SH-SY5Y (cell line): Measurements from ENCODE around the gene KTI12.

Experiments used
- GATA2 ChIP-seq: IDR thresholded peaks from 2 replicates; pipeline ENCODE4 v1.6.1; 2011; ENCODE audit warnings: mild to moderate bottlenecking, low read depth, low read length
- GATA3 ChIP-seq: IDR thresholded peaks from 2 replicates; pipeline ENCODE4 v1.6.1; 2011; ENCODE audit warnings: low read depth, mild to moderate bottlenecking, low read length, moderate library complexity

GRCh38 chr1:52056937-52057231 is 23.3 kb upstream of the KTI12 start:
- no peak for TF ChIP-seq GATA2
- no peak for TF ChIP-seq GATA3
